ENCODE results near the gene CLK2. TPM values are rescaled to one million over a fixed set of nuclear protein-coding genes. Genes with fewer than 3 reads are reported as not detected.

The CLK2 gene
- total and polyA plus RNA-seq, 9 of the 15 experiments (the other 6 are each of a cell fraction or from before 2014, with no cell fraction given) = 13.5 to 81.4 (median 39.6) TPM

- TF ChIP-seq ZBTB5 (IDR thresholded peaks at IDR 0.05) (no peak), MCM5 (IDR thresholded peaks at IDR 0.05; ENCODE audit: low read depth) (no peak), PHB2 (IDR thresholded peaks at IDR 0.05; ENCODE audit: low read depth) (no peak), YBX1 (IDR thresholded peaks at IDR 0.05) (no peak), ZNF224 (CRISPR knock-in tag; IDR thresholded peaks at IDR 0.05) (no peak), BHLHE40 (IDR thresholded peaks at IDR 0.05; ENCODE audit: low read length) (peak; percentile 55), ZEB2 (IDR thresholded peaks at IDR 0.05) (no peak), ZNF174 (CRISPR knock-in tag; IDR thresholded peaks at IDR 0.05) (no peak), HMG20A (CRISPR knock-in tag; conservative IDR thresholded peaks at IDR 0.05) (no peak), ZNF780A (CRISPR knock-in tag; IDR thresholded peaks at IDR 0.05) (no peak), ZBTB26 (CRISPR knock-in tag; IDR thresholded peaks at IDR 0.05) (no peak), ARNT (IDR thresholded peaks at IDR 0.05) (peak in 1 of 2 experiments; percentile 57; a peak in 1 of 4 replicates), ETV6 (IDR thresholded peaks at IDR 0.05; ENCODE audit: borderline replicate concordance in 1 of 2, low read depth in 2 of 2, low read length in 1 of 2) (no peak), ETV6 (CRISPR knock-in tag; IDR thresholded peaks at IDR 0.05; ENCODE audit: borderline replicate concordance) (no peak), ZNF197 (CRISPR knock-in tag; IDR thresholded peaks at IDR 0.05; ENCODE audit: low read depth) (no peak), MEIS2 (IDR thresholded peaks at IDR 0.05; ENCODE audit: partially characterized antibody) (peak; percentile 79), EGR1 (conservative IDR thresholded peaks at IDR 0.05) (peak; percentile 94), ZZZ3 (IDR thresholded peaks at IDR 0.05) (0 out of 2 replicates have a peak, but pooled peaks have one; percentile 46), NONO (IDR thresholded peaks at IDR 0.05; ENCODE audit: low read depth in 2 of 2, low read length in 1 of 2) (no peak), SREBF2 (CRISPR knock-in tag; IDR thresholded peaks at IDR 0.05) (no peak), MCM7 (IDR thresholded peaks at IDR 0.05) (no peak)
- TF ChIP-seq, protein P1, sequence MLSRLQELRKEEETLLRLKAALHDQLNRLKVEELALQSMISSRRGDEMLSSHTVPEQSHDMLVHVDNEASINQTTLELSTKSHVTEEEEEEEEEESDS (CRISPR knock-in tag; IDR thresholded peaks at IDR 0.05) = no peak
- TF ChIP-seq, protein P2, sequence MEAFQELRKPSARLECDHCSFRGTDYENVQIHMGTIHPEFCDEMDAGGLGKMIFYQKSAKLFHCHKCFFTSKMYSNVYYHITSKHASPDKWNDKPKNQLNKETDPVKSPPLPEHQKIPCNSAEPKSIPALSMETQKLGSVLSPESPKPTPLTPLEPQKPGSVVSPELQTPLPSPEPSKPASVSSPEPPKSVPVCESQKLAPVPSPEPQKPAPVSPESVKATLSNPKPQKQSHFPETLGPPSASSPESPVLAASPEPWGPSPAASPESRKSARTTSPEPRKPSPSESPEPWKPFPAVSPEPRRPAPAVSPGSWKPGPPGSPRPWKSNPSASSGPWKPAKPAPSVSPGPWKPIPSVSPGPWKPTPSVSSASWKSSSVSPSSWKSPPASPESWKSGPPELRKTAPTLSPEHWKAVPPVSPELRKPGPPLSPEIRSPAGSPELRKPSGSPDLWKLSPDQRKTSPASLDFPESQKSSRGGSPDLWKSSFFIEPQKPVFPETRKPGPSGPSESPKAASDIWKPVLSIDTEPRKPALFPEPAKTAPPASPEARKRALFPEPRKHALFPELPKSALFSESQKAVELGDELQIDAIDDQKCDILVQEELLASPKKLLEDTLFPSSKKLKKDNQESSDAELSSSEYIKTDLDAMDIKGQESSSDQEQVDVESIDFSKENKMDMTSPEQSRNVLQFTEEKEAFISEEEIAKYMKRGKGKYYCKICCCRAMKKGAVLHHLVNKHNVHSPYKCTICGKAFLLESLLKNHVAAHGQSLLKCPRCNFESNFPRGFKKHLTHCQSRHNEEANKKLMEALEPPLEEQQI (IDR thresholded peaks at IDR 0.05) = no peak
- TF ChIP-seq, protein P3, sequence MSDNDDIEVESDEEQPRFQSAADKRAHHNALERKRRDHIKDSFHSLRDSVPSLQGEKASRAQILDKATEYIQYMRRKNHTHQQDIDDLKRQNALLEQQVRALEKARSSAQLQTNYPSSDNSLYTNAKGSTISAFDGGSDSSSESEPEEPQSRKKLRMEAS (CRISPR knock-in tag; IDR thresholded peaks at IDR 0.05) = peak; percentile 98
Observed at GRCh38 chr1:155273343-155274245, at the start of gene CLK2 (continued).
